Activated naive CD4-positive, alpha-beta T cell treated with anti-CD3 and anti-CD28 coated beads for 36 hours (primary cell): ENCODE results near the gene CKS2. TPM values are rescaled to one million over a fixed set of nuclear protein-coding genes. Genes with fewer than 3 reads are reported as not detected.

Experiments used
- CTCF ChIA-PET: fragments of 350-600 bp; sonication (Branson Sonifier 250); formaldehyde crosslinking; loops from one replicate; lab custom pipeline; 2021; ENCODE audit warnings: antibody characterized with exemption; lab: Charles Lee
- DNase-seq: peaks from one replicate; pipeline ENCODE4 v3.0.0-alpha.2; 2020
- H3K27ac Mint-ChIP-seq: one replicate; pipeline ENCODE4 v1.8.0; 2021; ENCODE audit warnings: mild to moderate bottlenecking, mixed read lengths
- H3K27me3 Mint-ChIP-seq: one replicate; pipeline ENCODE4 v1.8.0; 2021; ENCODE audit warnings: low read depth, mixed read lengths
- H3K36me3 Mint-ChIP-seq: one replicate; pipeline ENCODE4 v1.8.0; 2021; ENCODE audit warnings: low read depth, mixed read lengths
- H3K4me1 Mint-ChIP-seq: one replicate; pipeline ENCODE4 v1.8.0; 2021; ENCODE audit warnings: low read depth, mixed read lengths
- H3K4me3 Mint-ChIP-seq: one replicate; pipeline ENCODE4 v1.8.0; 2021; ENCODE audit warnings: mild to moderate bottlenecking, moderate library complexity, mixed read lengths
- H3K9me3 Mint-ChIP-seq: one replicate; pipeline ENCODE4 v1.8.0; 2021; ENCODE audit warnings: mixed read lengths
- intact Hi-C: fragments of 100-400 bp; cut with micrococcal nuclease; formaldehyde crosslinking; loops from one replicate; pipeline ENCODE4 v1.15.1; 2023
- total RNA-seq, 2 experiments: library from RNA; stranded (reverse); gene quantifications; one replicate each; pipeline ENCODE4 v1.2.3, GENCODE V29; 2021

Gene CKS2
- total RNA-seq, 2 experiments from 2014 or later, result 278 to 292 TPM

DNA sequence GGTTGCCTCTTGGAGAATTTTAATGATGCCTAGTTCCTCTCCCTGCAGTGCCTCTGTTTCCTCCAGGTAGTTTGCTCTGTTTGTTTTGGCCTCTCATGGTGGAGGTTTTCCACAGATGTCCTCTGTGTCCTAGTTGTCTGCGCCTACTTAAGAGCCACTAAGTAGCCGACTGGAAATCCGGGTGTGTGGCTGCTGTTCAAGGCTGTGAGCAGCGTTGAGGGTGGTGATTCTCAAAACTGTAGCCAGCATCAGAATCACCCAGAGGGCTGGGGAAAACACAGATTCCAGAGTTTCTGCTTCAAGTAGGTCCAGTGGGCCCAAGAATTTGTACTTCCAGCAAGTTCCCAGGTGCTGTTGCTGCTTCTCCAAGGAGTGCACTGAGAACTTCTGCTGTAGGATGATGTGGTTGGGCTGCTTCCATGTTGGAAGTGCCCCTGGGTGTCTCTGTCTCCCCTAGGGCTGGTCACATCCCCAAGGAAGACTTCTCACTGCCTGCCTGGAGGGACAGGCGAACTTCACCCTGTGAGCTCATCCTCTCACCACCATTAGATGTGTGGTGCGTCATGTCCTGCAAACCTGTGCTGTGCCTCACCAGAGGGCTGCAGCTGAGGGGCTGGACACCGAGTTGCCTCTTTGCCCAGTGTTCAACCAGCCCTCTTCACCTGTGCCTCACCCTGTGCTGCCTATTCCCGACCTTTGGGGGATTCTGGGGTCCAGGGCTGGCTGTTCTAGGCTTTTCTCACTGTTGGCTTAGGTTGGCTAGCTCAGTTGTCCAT, 42.1 kb downstream of the CKS2 start:
- Mint-ChIP-seq H3K27me3 (no peaks in the 10 kb centered on the region), H3K27ac (peak overlapping the region; percentile 62), H3K4me3 (no peak overlapping the region), H3K9me3 (no peaks in the 10 kb centered on the region), H3K36me3 (peaks cover 48% of the 10 kb centered on the region), H3K4me1 (peaks cover 20% of the 10 kb centered on the region)
- CTCF ChIA-PET, result interaction anchor here (0.6 kb wide), 1 partner anchor 750 kb away, joined by 4 read pairs; no protein-coding TSS in a partner anchor
- no peak for DNase-seq
- intact Hi-C loops, result no loop called here

- intact Hi-C loops, result no loop called here
- peaks cover 20% of the 10 kb centered on the region for H3K4me1 Mint-ChIP-seq
- H3K9me3 Mint-ChIP-seq, result no peaks in the 10 kb centered on the region
- CTCF ChIA-PET, result no interaction called here
- no peak for DNase-seq
- H3K27me3 Mint-ChIP-seq, result no peaks in the 10 kb centered on the region
- peaks cover 50% of the 10 kb centered on the region for H3K36me3 Mint-ChIP-seq
- H3K4me3 Mint-ChIP-seq, result no peak overlapping the region
- H3K27ac Mint-ChIP-seq, result peak overlapping the region; percentile 15
Observed at GRCh38 chr9:89353989-89354388, 43.0 kb downstream of the CKS2 start.

DNA sequence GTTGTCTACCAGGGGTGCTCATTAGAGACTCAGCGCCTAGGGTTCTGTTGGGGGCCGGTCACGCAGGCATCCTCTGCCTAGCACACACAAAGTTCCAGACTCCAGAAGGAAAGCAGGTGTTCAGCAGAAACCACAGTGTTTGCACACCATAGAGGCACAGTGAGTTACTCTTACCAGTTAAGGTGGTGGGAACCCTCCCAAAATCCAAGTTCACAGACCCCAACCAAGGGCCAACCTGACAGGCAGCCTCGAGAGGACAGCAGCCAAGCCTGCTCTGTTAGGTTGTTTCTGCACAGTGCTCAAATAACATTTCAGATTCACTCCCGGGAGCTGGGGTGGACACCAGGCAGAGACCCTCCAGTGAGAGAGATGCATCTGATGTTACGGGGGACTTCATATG, 43.5 kb downstream of the CKS2 start:
- peaks cover 53% of the 10 kb centered on the region for H3K36me3 Mint-ChIP-seq
- no peaks in the 10 kb centered on the region for H3K9me3 Mint-ChIP-seq
- DNase-seq, result no peak
- peak overlapping the region; percentile 14 for H3K27ac Mint-ChIP-seq
- CTCF ChIA-PET, result no interaction called here
- peaks cover 20% of the 10 kb centered on the region for H3K4me1 Mint-ChIP-seq
- no peak overlapping the region for H3K4me3 Mint-ChIP-seq
- intact Hi-C loops, result no loop called here
- H3K27me3 Mint-ChIP-seq, result no peaks in the 10 kb centered on the region

DNA sequence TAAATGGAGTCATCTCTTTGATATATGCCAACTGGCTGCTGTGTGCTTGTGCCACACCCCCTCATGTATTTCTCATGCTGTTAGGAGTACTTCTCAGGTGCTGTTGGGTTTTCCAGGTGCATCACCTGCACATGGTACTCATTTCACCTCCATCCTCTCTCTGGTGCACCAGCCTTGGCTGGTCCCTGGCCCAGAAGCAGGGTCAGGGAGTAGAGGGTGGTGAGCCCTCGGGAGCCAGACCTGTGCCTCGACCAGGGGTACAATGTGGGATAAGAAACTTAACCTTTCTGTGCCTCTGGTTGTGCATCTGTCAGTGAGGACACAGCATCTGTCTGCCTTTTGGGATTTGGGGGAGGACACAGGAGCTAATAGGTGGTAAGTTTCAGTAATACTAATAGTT, 45.8 kb downstream of the CKS2 start:
- no peak overlapping the region for H3K4me3 Mint-ChIP-seq
- H3K4me1 Mint-ChIP-seq, result peaks cover 12% of the 10 kb centered on the region
- DNase-seq, result no peak
- CTCF ChIA-PET, result interaction anchor here (1.1 to 1.8 kb wide), 2 partner anchors 21 to 192 kb away, joined by 3 to 4 read pairs; no protein-coding TSS in a partner anchor
- intact Hi-C loops, result no loop called here
- H3K27me3 Mint-ChIP-seq, result no peaks in the 10 kb centered on the region
- no peaks in the 10 kb centered on the region for H3K9me3 Mint-ChIP-seq
- H3K36me3 Mint-ChIP-seq, result peaks cover 60% of the 10 kb centered on the region
- H3K27ac Mint-ChIP-seq, result no peak overlapping the region

GRCh38 chr9:89357331-89358197, 46.6 kb downstream of the CKS2 start:
- no peak for DNase-seq
- H3K9me3 Mint-ChIP-seq, result no peaks in the 10 kb centered on the region
- H3K36me3 Mint-ChIP-seq, result peaks cover 54% of the 10 kb centered on the region
- peaks cover 4% of the 10 kb centered on the region for H3K4me1 Mint-ChIP-seq
- H3K27me3 Mint-ChIP-seq, result no peaks in the 10 kb centered on the region
- intact Hi-C loops, result no loop called here
- H3K4me3 Mint-ChIP-seq, result no peak overlapping the region
- CTCF ChIA-PET, result interaction anchor here (0.6 to 1.8 kb wide), 4 partner anchors 20 to 350 kb away, joined by 3 to 4 read pairs (median 3); no protein-coding TSS in a partner anchor
- no peak overlapping the region for H3K27ac Mint-ChIP-seq

GRCh38 chr9:89358376-89358916, 47.5 kb downstream of the CKS2 start:
- no peak for DNase-seq
- Mint-ChIP-seq H3K36me3 (peaks cover 52% of the 10 kb centered on the region), H3K4me3 (no peak overlapping the region), H3K9me3 (no peaks in the 10 kb centered on the region), H3K4me1 (peaks cover 2% of the 10 kb centered on the region), H3K27ac (peak overlapping the region; percentile 63), H3K27me3 (no peaks in the 10 kb centered on the region)
- CTCF ChIA-PET, result interaction anchor here (0.6 to 1.8 kb wide), 2 partner anchors 190 to 350 kb away, joined by 3 to 4 read pairs; no protein-coding TSS in a partner anchor
- intact Hi-C loops, result no loop called here

GRCh38 chr9:89358985-89359384, 48.0 kb downstream of the CKS2 start:
- H3K36me3 Mint-ChIP-seq, result peaks cover 50% of the 10 kb centered on the region
- DNase-seq, result no peak
- CTCF ChIA-PET, result interaction anchor here (1.5 kb wide), 1 partner anchor 190 kb away, joined by 3 read pairs; no protein-coding TSS in a partner anchor
- no peaks in the 10 kb centered on the region for H3K9me3 Mint-ChIP-seq
- H3K27me3 Mint-ChIP-seq, result no peaks in the 10 kb centered on the region
- no peak overlapping the region for H3K4me3 Mint-ChIP-seq
- intact Hi-C loops, result no loop called here
- H3K4me1 Mint-ChIP-seq, result no peaks in the 10 kb centered on the region
- peak overlapping the region; percentile 63 for H3K27ac Mint-ChIP-seq

GRCh38 chr9:89359751-89360261, 48.8 kb downstream of the CKS2 start:
- H3K27me3 Mint-ChIP-seq, result no peaks in the 10 kb centered on the region
- peaks cover 48% of the 10 kb centered on the region for H3K36me3 Mint-ChIP-seq
- no peak for DNase-seq
- intact Hi-C loops, result no loop called here
- H3K4me1 Mint-ChIP-seq, result no peaks in the 10 kb centered on the region
- no peak overlapping the region for H3K4me3 Mint-ChIP-seq
- H3K27ac Mint-ChIP-seq, result peak overlapping the region; percentile 21
- CTCF ChIA-PET, result interaction anchor here (0.6 to 1.5 kb wide), 2 partner anchors 189 to 1266 kb away, joined by 3 to 4 read pairs; no protein-coding TSS in a partner anchor
- H3K9me3 Mint-ChIP-seq, result no peaks in the 10 kb centered on the region

DNA sequence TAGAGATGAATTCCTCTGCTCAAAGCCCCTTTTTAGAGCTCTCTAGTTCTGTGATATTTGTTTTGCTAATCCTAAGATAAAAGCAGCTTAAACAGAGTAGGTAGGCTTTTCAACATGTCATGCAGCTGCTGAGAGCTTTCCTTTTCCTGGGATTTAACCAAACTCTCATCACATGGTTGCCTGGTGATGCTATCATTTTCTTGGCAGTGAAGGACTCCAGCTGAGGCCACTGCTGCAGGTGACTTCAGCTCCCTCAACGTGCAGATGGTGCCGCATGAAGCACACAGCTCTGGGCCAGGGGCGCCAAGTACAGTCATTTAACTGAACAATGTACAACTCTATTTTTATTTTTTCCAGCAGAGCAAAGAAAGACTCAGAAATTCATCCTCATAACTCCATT, 49.5 kb downstream of the CKS2 start:
- CTCF ChIA-PET, result interaction anchor here (0.6 to 1.5 kb wide), 3 partner anchors 188 to 1267 kb away, joined by 3 to 4 read pairs (median 3); no protein-coding TSS in a partner anchor
- DNase-seq, result no peak
- H3K27ac Mint-ChIP-seq, result no peak overlapping the region
- H3K9me3 Mint-ChIP-seq, result no peaks in the 10 kb centered on the region
- intact Hi-C loops, result no loop called here
- H3K4me1 Mint-ChIP-seq, result no peaks in the 10 kb centered on the region
- H3K4me3 Mint-ChIP-seq, result no peak overlapping the region
- H3K36me3 Mint-ChIP-seq, result peaks cover 43% of the 10 kb centered on the region
- H3K27me3 Mint-ChIP-seq, result no peaks in the 10 kb centered on the region

- Mint-ChIP-seq H3K27ac (no peak overlapping the region), H3K4me3 (no peak overlapping the region), H3K9me3 (no peaks in the 10 kb centered on the region), H3K4me1 (no peaks in the 10 kb centered on the region), H3K27me3 (no peaks in the 10 kb centered on the region), H3K36me3 (peaks cover 41% of the 10 kb centered on the region)
- intact Hi-C loops, result no loop called here
- CTCF ChIA-PET, result no interaction called here
- no peak for DNase-seq
Observed at GRCh38 chr9:89361031-89361430, 50.0 kb downstream of the CKS2 start.

DNA sequence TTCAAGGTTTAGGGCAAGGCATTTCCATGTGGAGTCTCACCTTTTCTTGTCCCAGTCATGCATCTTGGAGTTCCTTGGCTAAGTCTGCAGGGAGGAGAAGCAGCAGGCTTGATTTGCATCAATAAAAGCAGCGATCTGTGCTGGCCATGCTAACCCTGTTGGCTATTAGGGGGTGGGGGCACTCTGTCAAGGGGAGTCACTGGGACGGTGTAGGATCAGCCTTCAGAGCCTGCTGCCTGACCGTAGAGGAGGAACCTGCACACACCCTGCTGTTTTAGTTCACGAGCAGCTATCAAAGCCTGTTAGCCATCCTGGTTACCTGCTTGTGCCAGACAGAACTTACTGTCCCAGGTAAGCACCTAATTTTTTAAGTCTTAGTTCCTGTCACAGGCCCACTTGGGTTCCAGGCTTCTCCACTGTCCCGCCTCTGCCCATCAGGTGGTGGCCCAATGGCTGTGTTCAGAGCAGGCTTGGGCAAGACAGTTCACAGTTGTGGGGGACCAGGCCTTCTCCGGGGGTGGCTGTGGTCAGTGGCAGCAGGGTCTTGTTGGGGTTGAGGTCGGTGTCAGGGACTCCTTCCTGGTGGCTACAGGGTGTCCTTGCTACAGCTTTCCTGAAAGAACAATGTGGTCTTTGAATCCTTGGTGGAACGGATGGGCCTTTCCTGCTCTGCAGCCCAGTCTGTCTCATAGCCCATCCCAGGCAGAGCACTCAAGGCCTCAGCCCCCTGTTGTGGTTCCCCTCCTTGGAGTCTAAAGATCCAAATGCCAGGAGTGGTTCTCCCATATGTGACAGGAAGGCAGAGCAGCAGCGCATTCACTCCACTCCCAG, 51.0 kb downstream of the CKS2 start:
- Mint-ChIP-seq H3K36me3 (peaks cover 37% of the 10 kb centered on the region), H3K9me3 (no peaks in the 10 kb centered on the region), H3K27me3 (no peaks in the 10 kb centered on the region), H3K27ac (no peak overlapping the region), H3K4me1 (peaks cover 4% of the 10 kb centered on the region), H3K4me3 (no peak overlapping the region)
- no peak for DNase-seq
- CTCF ChIA-PET, result no interaction called here
- intact Hi-C loops, result no loop called here
